Bladder microvascular endothelial cell (primary cell): Measurements from ENCODE around the gene SPATA31D1. TPM values are rescaled to one million over a fixed set of nuclear protein-coding genes. Genes with fewer than 3 reads are reported as not detected.

Source experiments
- total RNA-seq: library from RNA; depleted of rRNA; stranded (reverse); fragments of >200 nt; gene quantifications from 2 replicates; pipeline ENCODE4 v1.2.3, GENCODE V29; 2014

SPATA31D1 gene
- not detected in 2 replicates for total RNA-seq

GRCh38 chr9:81988472-81988871 lies at the start of gene SPATA31D1:
Gene SPATA31D1 (plus strand): TSS chr9:81988772. CDS start chr9:81988819, 47 bp downstream.

GRCh38 chr9:81943393-81943792 lies 45.2 kb upstream of the SPATA31D1 start, which contains the start of gene SPATA31D3:
Gene SPATA31D3 (plus strand): TSS chr9:81943500. CDS start chr9:81943586, 86 bp downstream.

Other genes starting within 250 kb of the SPATA31D1 start
- not detected in 2 replicates for gene SPATA31D4, start 60.3 kb upstream of the SPATA31D1 start, total RNA-seq
- gene SPATA31D3, start 45.3 kb upstream of the SPATA31D1 start, total RNA-seq: not detected in 2 replicates